Sigmoid colon (tissue), 4 donors: ENCODE data around the gene OPCML.

Experiments used
- CTCF ChIP-seq, 4 experiments: fragments of 450-650 bp in 3 of 4; fragments of 200-600 bp in 1 of 4; IDR thresholded peaks; one replicate each; pipeline ENCODE4 v1.5.1; 2016 to 2019; ENCODE audit warnings: antibody characterized with exemption in 4 of 4, mild to moderate bottlenecking in 3 of 4, moderate library complexity in 2 of 4
- POLR2A ChIP-seq, 2 donors: fragments of 450-650 bp; IDR thresholded peaks; one replicate each; pipeline ENCODE4 v1.6.1; 2016; ENCODE audit warnings: antibody characterized with exemption in 2 of 2, mild to moderate bottlenecking in 2 of 2, moderate library complexity in 2 of 2
- POLR2AphosphoS5 ChIP-seq, 4 donors: sonication (generic); formaldehyde crosslinking; IDR thresholded peaks; one replicate each; pipeline ENCODE4 v1.6.1; 2017; ENCODE audit warnings: antibody characterized with exemption in 4 of 4

- TF ChIP-seq CTCF (IDR thresholded peaks at IDR 0.05) (no peak), POLR2AphosphoS5 (IDR thresholded peaks at IDR 0.05) (no peak), POLR2A (IDR thresholded peaks at IDR 0.05) (no peak)
Measured at GRCh38 chr11:133555034-133555433, 22.7 kb upstream of the OPCML start.
